Neuronal stem cell (in vitro differentiated cells): ENCODE measurements around the gene C19orf33.
"Not testable (repeated sequence)": the region's sequence is repeated elsewhere in the genome, so short reads cannot be mapped to it uniquely, and the experiment has no call there.

Source experiments
- DNase-seq: peaks from one replicate; pipeline ENCODE4 v3.0.0-alpha.2; 2013; ENCODE audit warnings: low spot score
- H2AFZ ChIP-seq: one replicate; pipeline ENCODE4 v1.6.1; 2013; ENCODE audit warnings: mild to moderate bottlenecking, low read length, inconsistent platforms
- H2AK5ac ChIP-seq: 2 replicates; pipeline ENCODE4 v1.6.1; 2013; ENCODE audit warnings: low read depth, mild to moderate bottlenecking, inconsistent platforms, low read length, moderate library complexity, mixed read lengths
- H2BK120ac ChIP-seq: 2 replicates; pipeline ENCODE4 v1.6.1; 2013; ENCODE audit warnings: low read depth, mild to moderate bottlenecking, inconsistent platforms, low read length, moderate library complexity, mixed read lengths
- H2BK12ac ChIP-seq: one replicate; pipeline ENCODE4 v1.6.1; 2013; ENCODE audit warnings: low read length, inconsistent platforms
- H2BK15ac ChIP-seq: 2 replicates; pipeline ENCODE4 v1.6.1; 2013; ENCODE audit warnings: mild to moderate bottlenecking, low read length, inconsistent platforms, mixed read lengths
- H2BK5ac ChIP-seq: one replicate; pipeline ENCODE4 v1.6.1; 2013; ENCODE audit warnings: inconsistent platforms, mild to moderate bottlenecking, low read length, moderate library complexity
- H3K14ac ChIP-seq: one replicate; pipeline ENCODE4 v1.6.1; 2013; ENCODE audit warnings: low read length, inconsistent platforms
- H3K18ac ChIP-seq: 2 replicates; pipeline ENCODE4 v1.6.1; 2013; ENCODE audit warnings: low read length, inconsistent platforms
- H3K23ac ChIP-seq: 2 replicates; pipeline ENCODE4 v1.6.1; 2013; ENCODE audit warnings: low read depth, mild to moderate bottlenecking, mixed read lengths, low read length, inconsistent platforms; ENCODE audit not compliant: poor library complexity
- H3K27ac ChIP-seq: replicated peaks from 3 replicates; pipeline ENCODE4 v1.5.1; 2013; ENCODE audit warnings: low read length, inconsistent platforms
- H3K27me3 ChIP-seq, 3 experiments: 2 replicates each; pipeline ENCODE4 v1.6.1; 2013; ENCODE audit warnings: low read length in 3 of 3, mild to moderate bottlenecking in 2 of 3, inconsistent platforms in 1 of 3, low read depth in 1 of 3, mixed read lengths in 1 of 3, moderate library complexity in 1 of 3; ENCODE audit not compliant: control insufficient read depth in 3 of 3, insufficient read depth in 3 of 3
- H3K36me3 ChIP-seq, 2 donors: replicated peaks in 1 of 2; 2 replicates each; pipeline ENCODE4 v1.6.1; 2013; ENCODE audit warnings: low read length in 2 of 2; ENCODE audit not compliant: control insufficient read depth in 2 of 2, insufficient read depth in 2 of 2
- H3K4ac ChIP-seq: 2 replicates; pipeline ENCODE4 v1.6.1; 2013; ENCODE audit warnings: inconsistent platforms, mild to moderate bottlenecking, low read length, moderate library complexity
- H3K4me1 ChIP-seq, 2 donors: 1 replicate in 1 of 2; 2 replicates in 1 of 2; pipeline ENCODE4 v1.6.1; 2013; ENCODE audit warnings: low read length in 2 of 2, low read depth in 1 of 2; ENCODE audit not compliant: control insufficient read depth in 2 of 2, insufficient read depth in 1 of 2
- H3K4me2 ChIP-seq: one replicate; pipeline ENCODE4 v1.6.1; 2013; ENCODE audit warnings: mild to moderate bottlenecking, low read length, inconsistent platforms; ENCODE audit not compliant: insufficient read depth, poor library complexity, severe bottlenecking
- H3K4me3 ChIP-seq, 2 donors: 2 replicates each; pipeline ENCODE4 v1.5.1; 2013; ENCODE audit warnings: low read length in 2 of 2, mild to moderate bottlenecking in 2 of 2, inconsistent platforms in 1 of 2, moderate library complexity in 1 of 2
- H3K79me1 ChIP-seq: one replicate; pipeline ENCODE4 v1.6.1; 2013; ENCODE audit warnings: low read depth, mild to moderate bottlenecking, inconsistent platforms, low read length, moderate library complexity
- H3K9ac ChIP-seq: one replicate; pipeline ENCODE4 v1.6.1; 2013; ENCODE audit warnings: mild to moderate bottlenecking, low read depth, low read length, inconsistent platforms; ENCODE audit not compliant: poor library complexity
- H3K9me3 ChIP-seq, 2 donors: replicated peaks in 1 of 2; 2 replicates each; pipeline versions ENCODE3 to v1.6.1; 2013; ENCODE audit warnings: low read length in 2 of 2, mild to moderate bottlenecking in 2 of 2, inconsistent platforms in 1 of 2, low read depth in 1 of 2, mixed read lengths in 1 of 2, moderate library complexity in 1 of 2; ENCODE audit not compliant: control insufficient read depth in 2 of 2, insufficient read depth in 1 of 2
- H4K8ac ChIP-seq: one replicate; pipeline ENCODE4 v1.6.1; 2013; ENCODE audit warnings: low read depth, mild to moderate bottlenecking, inconsistent platforms, low read length, moderate library complexity
- H4K91ac ChIP-seq: one replicate; pipeline ENCODE4 v1.6.1; 2013; ENCODE audit warnings: low read length, low read depth, mild to moderate bottlenecking, inconsistent platforms; ENCODE audit not compliant: poor library complexity
- WGBS, 2 donors: extraction: QIAGEN DNeasy Blood & Tissue Kit; methylation state at CpG; one replicate each; pipeline ENCODE4 v1.1.7; 2013; ENCODE audit warnings: missing lambda C conversion rate in 2 of 2, mixed read lengths in 1 of 2; ENCODE audit not compliant: insufficient read length in 2 of 2, insufficient replicate concordance in 1 of 2; ENCODE audit errors: extremely low coverage in 2 of 2; 5-methylcytosine and 5-hydroxymethylcytosine counted together

C19orf33 gene

GRCh38 chr19:38335949-38336637 lies 32.0 kb downstream of the C19orf33 start:
- no peak overlapping the region for H4K91ac ChIP-seq
- peak; percentile 91 for DNase-seq
- no peaks in the 10 kb centered on the region for H3K79me1 ChIP-seq
- peak overlapping the region; percentile 100 for H3K4me2 ChIP-seq
- peaks cover 9 to 11% of the 10 kb centered on the region in 2 donors for H3K4me1 ChIP-seq
- no peak overlapping the region for H3K4ac ChIP-seq
- peaks cover 0 to 3% of the 10 kb centered on the region in 2 donors for H3K9me3 ChIP-seq
- no peak overlapping the region for H2BK15ac ChIP-seq
- no peaks in the 10 kb centered on the region for H3K27me3 ChIP-seq
- H3K9ac ChIP-seq = peak overlapping the region; percentile 87
- peak overlapping the region; percentile 99 for H2AFZ ChIP-seq
- H4K8ac ChIP-seq = no peak overlapping the region
- H2AK5ac ChIP-seq = no peak overlapping the region
- no peak overlapping the region for H2BK120ac ChIP-seq
- no peak overlapping the region for H3K14ac ChIP-seq
- H2BK12ac ChIP-seq = no peak overlapping the region
- peak overlapping the region; percentile 77 for H3K23ac ChIP-seq
- peak overlapping the region; percentile 84 to 89 for H3K4me3 ChIP-seq
- H2BK5ac ChIP-seq = no peak overlapping the region
- H3K18ac ChIP-seq = peak overlapping the region; percentile 79
- H3K36me3 ChIP-seq = no peaks in the 10 kb centered on the region
- peak overlapping the region; percentile 76 for H3K27ac ChIP-seq
- no CpG with 5 or more reads among the region's 52 CpGs for WGBS, 2 donors

- H2BK15ac ChIP-seq = peak overlapping the region; percentile 97
- H2BK120ac ChIP-seq = no peak overlapping the region
- H4K91ac ChIP-seq = peak overlapping the region; percentile 58
- H3K4ac ChIP-seq = no peak overlapping the region
- no peaks in the 10 kb centered on the region for H3K36me3 ChIP-seq
- peak overlapping the region; percentile 95 for H3K18ac ChIP-seq
- peak overlapping the region; percentile 82 for H2AK5ac ChIP-seq
- peak overlapping the region; percentile 71 for H3K27ac ChIP-seq
- peak; percentile 94 for DNase-seq
- no peak overlapping the region for H2BK5ac ChIP-seq
- no CpG with 5 or more reads among the region's 41 CpGs for WGBS, 2 donors
- H3K4me3 ChIP-seq = peak overlapping the region; percentile 81 to 89
- peak overlapping the region; percentile 92 for H3K23ac ChIP-seq
- peaks cover 9 to 11% of the 10 kb centered on the region in 2 donors for H3K4me1 ChIP-seq
- no peaks in the 10 kb centered on the region for H3K79me1 ChIP-seq
- H3K9ac ChIP-seq = peak overlapping the region; percentile 92
- H2AFZ ChIP-seq = peak overlapping the region; percentile 99
- H3K9me3 ChIP-seq = peaks cover 0 to 3% of the 10 kb centered on the region in 2 donors
- no peaks in the 10 kb centered on the region for H3K27me3 ChIP-seq
- H3K14ac ChIP-seq = peak overlapping the region; percentile 83
- peak overlapping the region; percentile 100 for H3K4me2 ChIP-seq
- H4K8ac ChIP-seq = no peak overlapping the region
- peak overlapping the region; percentile 65 for H2BK12ac ChIP-seq
Measured at GRCh38 chr19:38336638-38337359, 32.7 kb downstream of the C19orf33 start.

DNA sequence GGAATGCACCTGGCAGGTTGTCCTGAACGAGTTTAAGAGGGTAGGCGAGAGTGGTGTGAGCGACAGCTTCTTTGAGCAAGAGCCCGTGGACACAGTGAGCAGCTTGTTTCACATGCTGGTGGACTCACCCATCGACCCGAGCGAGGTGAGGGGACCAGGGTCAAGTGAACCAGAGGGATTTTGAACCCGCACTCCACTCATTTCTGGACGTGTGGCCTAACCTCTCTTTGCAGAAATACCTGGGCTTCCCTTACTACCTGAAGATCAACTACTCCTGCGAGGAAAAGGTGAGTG lies 33.3 kb downstream of the C19orf33 start:
- H3K4me3 ChIP-seq = peak overlapping the region; percentile 72 to 89
- peak overlapping the region; percentile 100 for H3K4me2 ChIP-seq
- peak overlapping the region; percentile 82 for H2AK5ac ChIP-seq
- H4K8ac ChIP-seq = no peak overlapping the region
- WGBS, 2 donors = no CpG with 5 or more reads among the region's 10 CpGs
- peak overlapping the region; percentile 97 for H2BK15ac ChIP-seq
- peak overlapping the region; percentile 92 for H3K23ac ChIP-seq
- DNase-seq = no peak
- no peaks in the 10 kb centered on the region for H3K79me1 ChIP-seq
- H2BK12ac ChIP-seq = peak overlapping the region; percentile 65
- peak overlapping the region; percentile 95 for H3K18ac ChIP-seq
- H2BK5ac ChIP-seq = no peak overlapping the region
- H3K27ac ChIP-seq = no peak overlapping the region
- peaks cover 9 to 11% of the 10 kb centered on the region in 2 donors for H3K4me1 ChIP-seq
- no peaks in the 10 kb centered on the region for H3K27me3 ChIP-seq
- no peaks in the 10 kb centered on the region for H3K36me3 ChIP-seq
- peak overlapping the region; percentile 83 for H3K14ac ChIP-seq
- peak overlapping the region; percentile 92 for H3K9ac ChIP-seq
- no peak overlapping the region for H2BK120ac ChIP-seq
- H3K4ac ChIP-seq = no peak overlapping the region
- peaks cover 0 to 3% of the 10 kb centered on the region in 2 donors for H3K9me3 ChIP-seq
- H4K91ac ChIP-seq = peak overlapping the region; percentile 58
- peak overlapping the region; percentile 99 for H2AFZ ChIP-seq

- not testable (repeated sequence) for DNase-seq, H2BK15ac ChIP-seq, H2AFZ ChIP-seq, H3K9ac ChIP-seq, H3K14ac ChIP-seq, H2BK5ac ChIP-seq, H2BK120ac ChIP-seq, H3K4me3 ChIP-seq, H3K18ac ChIP-seq, H3K23ac ChIP-seq, H3K36me3 ChIP-seq, H2AK5ac ChIP-seq, H3K4ac ChIP-seq, H3K79me1 ChIP-seq, H4K91ac ChIP-seq, H2BK12ac ChIP-seq, H3K27me3 ChIP-seq, H4K8ac ChIP-seq, H3K4me2 ChIP-seq, H3K9me3 ChIP-seq
- Histone ChIP-seq H3K4me1 (peaks cover 9 to 11% of the 10 kb centered on the region in 2 donors), H3K27ac (peak overlapping the region; percentile 66)
- no CpG with 5 or more reads among the region's 4 CpGs for WGBS, 2 donors
Measured at GRCh38 chr19:38339011-38339410, 35.0 kb downstream of the C19orf33 start.
